Right lobe of liver (tissue), 4 donors: ENCODE results near the gene MAP2K6.

Experiments used
- CTCF ChIP-seq, 4 donors: fragments of 200-600 bp in 3 of 4; fragments of 450-650 bp in 1 of 4; IDR thresholded peaks; one replicate each; pipeline versions ENCODE4 v1.5.1 to v1.8.0; 2016 to 2022; ENCODE audit warnings: antibody characterized with exemption in 4 of 4, mild to moderate bottlenecking in 2 of 4
- POLR2A ChIP-seq: fragments of 450-650 bp; IDR thresholded peaks from one replicate; pipeline ENCODE4 v1.6.1; 2017; ENCODE audit warnings: antibody characterized with exemption, mild to moderate bottlenecking
- donor health status: DM: no; HTN: no; CAD: no.
- donor health status: DM: no; HTN: no; CAD: no.
- donor health status: DM: no; HTN: yes; CAD: no.

- no peak for TF ChIP-seq POLR2A
- TF ChIP-seq CTCF (IDR thresholded peaks at IDR 0.05), result no peak
Observed at GRCh38 chr17:69594641-69595040, 180.1 kb downstream of the MAP2K6 start.
